ENCODE results near the gene ROMO1.
"Not testable (repeated sequence)": the region's sequence is repeated elsewhere in the genome, so short reads cannot be mapped to it uniquely, and the experiment has no call there.

ROMO1 gene

DNA sequence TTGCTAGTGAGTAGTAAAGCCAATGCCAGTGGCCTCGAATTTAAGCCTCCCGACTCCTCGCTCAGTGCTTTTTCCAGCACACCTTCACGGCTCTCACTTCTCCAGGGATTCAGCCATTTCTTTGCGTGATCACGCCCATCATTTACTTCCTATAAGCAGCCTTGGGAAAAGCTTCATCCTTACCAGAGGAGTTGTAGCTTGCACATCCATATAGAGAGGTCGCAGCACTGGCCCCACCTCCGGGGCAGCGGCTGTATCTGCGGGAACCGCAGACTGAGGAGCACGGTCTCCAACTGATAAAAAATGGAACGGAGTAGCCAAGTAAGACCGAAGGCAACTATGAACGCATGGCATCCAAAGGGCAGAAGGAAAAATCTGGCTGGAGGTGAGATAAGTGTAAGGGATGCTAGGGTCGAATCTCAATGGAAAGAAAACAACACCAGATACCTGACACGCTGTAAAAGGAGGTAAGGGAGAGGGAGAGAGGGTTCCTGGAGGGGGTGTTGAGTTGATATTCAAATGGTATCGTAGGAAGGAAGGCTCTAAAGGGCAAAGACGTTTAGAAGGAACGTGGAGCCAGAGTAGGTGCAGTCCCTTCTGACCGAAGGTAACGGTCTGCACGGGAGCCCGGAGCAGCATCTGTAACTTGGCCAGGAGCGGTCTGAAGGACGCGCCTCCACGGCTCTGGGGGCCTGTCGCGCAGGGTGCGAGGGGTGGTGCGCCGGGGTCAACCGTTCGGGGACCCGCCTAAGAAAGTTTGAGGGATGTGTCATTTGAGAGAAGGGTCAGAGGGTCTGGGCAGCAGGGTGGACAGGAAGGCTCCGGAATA lies 693 bp upstream of the ROMO1 start:
- TF ChIP-seq ZNF274 (IDR thresholded peaks at IDR 0.05; ENCODE audit: low read depth, low read length), result no peak
- peak overlapping the region; percentile 87 for H3K4me3 ChIP-seq (ENCODE audit: low read length)

DNA sequence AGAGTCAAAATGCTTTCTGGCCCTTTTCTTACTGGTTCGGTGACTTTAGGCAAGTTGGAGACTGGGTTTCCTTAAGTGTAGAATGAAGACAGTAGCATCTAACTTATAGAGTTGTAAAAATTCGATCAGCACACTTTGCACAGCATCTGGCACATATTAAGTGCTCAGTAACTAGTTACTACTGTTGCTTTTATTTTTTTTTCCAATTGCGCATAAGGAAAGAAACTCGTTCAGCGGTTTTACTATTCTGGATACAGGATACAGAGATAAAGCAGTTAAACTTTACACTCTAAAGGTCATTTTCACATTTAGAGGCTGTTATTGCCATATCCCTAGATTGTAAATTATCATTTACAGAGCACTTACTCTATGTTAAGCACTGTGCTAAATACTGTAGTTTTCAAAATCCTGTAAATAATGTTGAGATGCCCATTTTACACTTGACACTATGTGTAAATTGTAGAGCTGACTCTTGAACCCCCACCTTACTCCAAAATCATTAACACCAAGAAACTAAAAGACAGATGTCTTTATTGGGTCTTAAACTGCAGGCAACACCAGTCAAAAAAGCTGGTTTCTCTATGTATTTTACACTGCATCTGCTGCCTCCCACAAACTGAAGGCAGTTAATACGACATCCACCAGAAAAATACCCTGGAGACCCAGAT lies 886 bp downstream of the ROMO1 start:
- TF ChIP-seq ZNF274 (IDR thresholded peaks at IDR 0.05; ENCODE audit: low read depth, low read length), result no peak
- peak overlapping the region; percentile 87 for H3K4me3 ChIP-seq (ENCODE audit: low read length)

DNA sequence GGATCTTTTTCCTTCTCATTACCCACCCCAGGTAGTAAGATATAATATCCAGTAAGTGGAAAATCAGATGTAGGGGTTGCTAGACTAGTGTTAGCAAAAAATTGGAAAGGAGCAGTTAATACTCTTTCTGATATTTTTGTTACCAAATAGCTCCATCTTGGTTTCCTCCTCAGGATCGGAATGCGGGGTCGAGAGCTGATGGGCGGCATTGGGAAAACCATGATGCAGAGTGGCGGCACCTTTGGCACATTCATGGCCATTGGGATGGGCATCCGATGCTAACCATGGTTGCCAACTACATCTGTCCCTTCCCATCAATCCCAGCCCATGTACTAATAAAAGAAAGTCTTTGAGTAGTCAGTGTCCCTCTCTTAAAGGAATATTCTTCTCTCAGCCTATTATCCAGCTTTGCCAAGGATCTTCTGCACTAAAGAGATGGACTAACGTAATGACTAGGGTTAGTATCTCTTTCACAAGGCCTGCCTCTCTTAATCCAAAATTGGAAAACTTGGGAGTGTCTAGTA lies 1.5 kb downstream of the ROMO1 start:
- no peak overlapping the region for H3K4me3 ChIP-seq (ENCODE audit: low read length)
- TF ChIP-seq ZNF274 (IDR thresholded peaks at IDR 0.05; ENCODE audit: low read depth, low read length), result no peak

DNA sequence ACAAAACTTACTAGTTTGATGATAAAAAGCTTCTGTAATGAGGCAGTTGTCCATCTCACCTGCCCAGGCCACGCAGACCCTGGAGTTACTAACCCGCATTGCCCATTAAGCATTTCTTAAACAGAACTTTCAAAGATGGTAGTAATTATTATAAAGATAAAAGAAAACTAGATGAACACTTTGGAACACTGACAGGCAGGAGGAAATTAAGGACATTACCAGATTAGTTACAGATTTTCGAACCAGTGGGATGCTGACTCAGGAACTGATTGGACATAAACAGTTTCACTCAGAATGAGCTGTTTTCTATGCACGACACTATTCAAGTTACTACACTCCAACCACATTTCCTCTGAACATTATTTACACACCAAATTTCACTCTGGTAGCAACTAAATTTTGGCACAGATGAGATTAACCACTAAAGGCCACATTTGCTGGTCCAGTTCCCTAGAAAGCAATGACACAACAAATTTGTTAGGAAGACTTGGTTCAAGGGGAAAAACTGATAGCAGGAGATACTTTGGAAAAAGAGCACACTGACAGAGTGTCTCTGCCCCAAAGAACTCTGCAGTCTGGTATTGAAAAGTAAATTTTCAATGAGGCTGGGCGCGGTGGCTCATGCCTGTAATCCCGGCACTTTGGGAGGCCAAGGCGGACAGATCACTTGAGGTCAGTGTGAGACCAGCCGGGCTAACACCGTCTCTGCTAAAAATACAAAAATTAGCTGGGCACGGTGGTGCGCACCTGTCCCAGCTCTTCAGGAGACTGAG lies 3.0 kb downstream of the ROMO1 start:
- no peak for TF ChIP-seq ZNF274 (IDR thresholded peaks at IDR 0.05; ENCODE audit: low read depth, low read length)
- H3K4me3 ChIP-seq (ENCODE audit: low read length), result no peak overlapping the region

DNA sequence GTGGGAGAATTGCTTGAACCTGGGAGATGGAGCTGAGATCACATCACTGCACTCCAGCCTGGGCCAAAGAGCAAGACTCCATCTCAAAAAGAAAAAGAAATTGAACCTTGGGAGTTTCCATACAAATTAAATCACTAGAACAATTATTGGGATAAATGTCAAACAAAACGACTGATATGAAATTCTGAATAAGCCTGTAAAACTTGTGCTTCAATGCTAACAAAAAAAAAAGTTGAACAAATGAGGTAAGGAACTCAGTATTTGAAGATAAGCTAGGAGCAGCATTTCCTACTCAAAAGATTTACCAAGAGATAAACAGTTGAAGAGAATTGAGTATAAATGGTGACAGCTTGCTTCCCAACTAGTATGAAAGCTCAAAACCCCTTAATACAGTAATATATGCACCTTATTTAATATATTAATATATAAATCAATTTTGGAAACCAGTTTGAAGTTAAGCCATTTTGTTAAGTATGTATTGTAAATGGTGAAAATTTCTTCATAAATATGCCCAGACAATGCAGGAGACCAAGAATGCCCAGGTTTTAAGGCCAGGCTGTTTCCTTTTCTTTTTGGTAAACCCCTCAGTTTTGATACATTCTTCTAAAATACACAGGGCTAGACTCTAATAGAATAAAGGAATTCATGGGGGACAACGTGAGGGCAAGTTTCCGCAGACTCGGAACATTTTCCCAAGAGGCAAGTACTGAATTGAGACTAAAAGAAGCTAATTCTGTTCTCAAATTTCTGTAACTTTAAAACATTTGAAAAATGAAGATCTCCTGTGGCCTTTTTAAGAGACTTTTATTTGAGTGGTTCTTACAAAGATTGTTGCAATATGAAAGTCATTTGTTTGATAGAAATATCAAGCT lies 3.9 kb downstream of the ROMO1 start:
- no peak overlapping the region for H3K4me3 ChIP-seq (ENCODE audit: low read length)
- TF ChIP-seq ZNF274 (IDR thresholded peaks at IDR 0.05; ENCODE audit: low read depth, low read length), result no peak

DNA sequence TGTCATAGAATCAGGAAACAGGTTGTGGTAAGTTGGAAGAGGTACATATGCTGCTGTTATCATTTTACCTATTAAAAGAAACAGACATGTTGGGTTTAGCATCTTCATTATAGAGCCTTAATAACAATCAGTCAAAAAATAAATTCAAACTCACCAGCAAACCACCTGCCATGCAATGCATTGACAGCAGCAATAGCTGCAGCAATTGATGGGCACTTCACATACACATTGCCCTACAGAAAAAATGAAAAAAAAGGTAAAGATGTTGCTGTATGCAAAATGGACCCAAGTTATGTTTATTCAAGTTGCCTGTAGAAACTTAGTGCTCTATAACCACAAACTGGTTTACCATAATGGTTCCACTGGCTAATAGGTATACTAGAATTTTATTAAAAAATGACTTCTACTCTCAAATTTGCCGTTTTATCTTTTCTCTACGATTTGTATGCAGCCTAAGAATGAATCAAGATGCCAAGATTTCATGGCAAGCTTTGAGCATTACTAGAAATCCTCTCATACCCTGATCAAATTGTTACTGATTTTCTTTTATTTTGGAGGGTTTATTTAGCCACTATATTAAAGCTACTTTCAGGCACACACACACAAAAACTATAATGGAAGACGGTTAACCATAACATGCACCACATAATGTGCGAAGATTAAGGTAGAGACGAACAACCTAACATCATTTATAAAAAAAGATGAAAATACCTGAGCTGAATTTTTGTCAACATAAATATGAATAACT lies 5.5 kb downstream of the ROMO1 start:
- no peak overlapping the region for H3K4me3 ChIP-seq (ENCODE audit: low read length)
- TF ChIP-seq ZNF274 (IDR thresholded peaks at IDR 0.05; ENCODE audit: low read depth, low read length), result no peak

DNA sequence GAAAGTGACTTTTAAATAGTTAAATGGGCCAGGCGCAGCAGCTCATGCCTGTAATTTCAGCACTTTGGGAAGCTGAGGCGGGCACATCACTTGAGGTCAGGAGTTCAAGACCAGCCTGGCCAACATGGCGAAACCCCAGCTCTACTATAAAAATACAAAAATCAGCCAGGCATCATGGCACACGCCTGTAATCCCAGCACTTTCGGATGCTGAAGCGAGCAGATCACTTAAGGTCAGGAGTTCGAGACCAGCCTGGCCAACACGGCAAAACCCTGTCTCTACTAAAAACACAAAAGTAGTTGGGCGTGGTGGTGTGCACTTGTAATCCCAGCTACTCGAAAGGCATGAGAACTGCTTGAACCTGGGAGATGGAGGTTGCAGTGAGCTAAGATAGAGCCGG lies 6.7 kb downstream of the ROMO1 start:
- not testable (repeated sequence) for H3K4me3 ChIP-seq (ENCODE audit: low read length)

DNA sequence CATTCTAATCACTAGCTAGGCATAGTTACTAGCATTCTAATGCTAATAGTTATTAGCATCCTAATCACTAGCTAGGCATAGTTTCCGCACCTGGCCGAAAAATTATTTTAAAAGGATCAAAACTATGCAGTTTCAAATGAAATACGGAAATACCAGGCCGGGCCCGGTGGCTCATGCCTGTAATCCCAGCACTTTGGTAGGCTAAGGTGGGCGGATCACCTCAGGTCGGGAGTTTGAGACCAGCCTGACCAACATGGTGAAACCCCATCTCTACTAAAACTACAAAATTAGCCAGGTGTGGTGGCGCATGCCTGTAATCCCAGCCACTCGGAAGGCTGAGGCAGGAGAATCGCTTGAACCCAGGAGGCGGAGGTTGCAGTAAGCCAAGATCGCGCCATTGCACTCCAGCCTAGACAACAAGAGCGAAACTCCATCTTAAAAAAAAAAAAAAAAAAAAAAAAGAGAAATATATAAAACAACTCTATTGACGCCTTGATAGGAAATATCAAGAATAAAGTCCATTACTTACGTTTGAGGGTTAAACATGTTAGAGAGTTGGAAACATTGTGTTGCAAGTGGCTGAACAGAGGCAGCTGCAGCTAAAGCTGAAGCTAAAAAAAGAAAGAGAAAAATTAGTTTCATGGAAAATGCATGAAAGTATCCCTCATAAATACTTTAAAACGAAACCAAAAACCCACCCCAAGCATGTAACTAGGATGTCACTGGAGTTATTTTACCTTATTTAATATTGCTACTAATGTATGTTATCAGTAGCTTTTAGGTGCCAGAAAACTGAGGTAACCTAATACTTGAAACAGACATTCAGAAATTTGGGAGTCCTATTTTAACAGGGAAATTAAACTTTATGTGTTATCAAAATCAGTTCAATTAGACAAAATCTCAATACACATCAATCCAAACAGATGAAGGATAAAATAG lies 7.7 kb downstream of the ROMO1 start:
- H3K4me3 ChIP-seq (ENCODE audit: low read length), result not testable (repeated sequence)

DNA sequence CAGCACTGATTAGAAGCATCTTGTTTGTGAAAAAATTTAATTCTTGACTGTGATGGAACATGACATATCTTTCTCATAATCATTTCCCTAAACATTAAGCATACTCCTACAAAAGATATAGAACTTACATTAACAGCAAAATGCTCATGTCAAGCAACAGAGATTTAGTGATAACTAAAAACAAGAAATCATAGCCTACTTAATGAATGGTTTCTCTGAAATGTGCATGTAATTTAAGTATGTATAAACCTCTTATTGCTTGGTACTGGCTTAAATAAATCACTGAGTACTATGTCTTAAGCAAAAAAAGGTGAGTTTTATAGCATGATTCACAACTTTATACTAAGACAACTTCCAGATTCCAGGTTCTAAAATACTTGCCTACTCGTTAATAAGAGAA lies 9.3 kb downstream of the ROMO1 start:
- no peak overlapping the region for H3K4me3 ChIP-seq (ENCODE audit: low read length)
- TF ChIP-seq ZNF274 (IDR thresholded peaks at IDR 0.05; ENCODE audit: low read depth, low read length), result no peak

DNA sequence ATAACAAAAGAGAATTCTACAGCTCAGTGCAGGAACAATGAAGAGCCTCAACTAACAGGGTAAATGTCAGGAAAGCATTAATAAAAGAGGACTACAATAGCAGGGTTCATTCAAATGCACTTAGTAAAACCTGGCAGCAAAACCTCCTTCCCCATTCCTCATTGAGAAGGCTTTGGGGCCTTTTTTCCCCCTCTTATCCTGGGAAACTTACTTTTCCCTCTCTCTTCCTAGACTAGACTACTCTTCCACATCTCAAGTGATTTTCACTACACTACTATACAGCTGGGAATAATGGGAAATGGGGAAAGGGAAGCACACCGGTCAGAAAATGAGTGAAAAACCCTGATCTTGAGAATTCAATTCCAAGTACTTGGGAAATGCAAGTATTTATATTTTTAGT lies 10.1 kb downstream of the ROMO1 start:
- TF ChIP-seq ZNF274 (IDR thresholded peaks at IDR 0.05; ENCODE audit: low read depth, low read length), result no peak
- H3K4me3 ChIP-seq (ENCODE audit: low read length), result no peak overlapping the region

DNA sequence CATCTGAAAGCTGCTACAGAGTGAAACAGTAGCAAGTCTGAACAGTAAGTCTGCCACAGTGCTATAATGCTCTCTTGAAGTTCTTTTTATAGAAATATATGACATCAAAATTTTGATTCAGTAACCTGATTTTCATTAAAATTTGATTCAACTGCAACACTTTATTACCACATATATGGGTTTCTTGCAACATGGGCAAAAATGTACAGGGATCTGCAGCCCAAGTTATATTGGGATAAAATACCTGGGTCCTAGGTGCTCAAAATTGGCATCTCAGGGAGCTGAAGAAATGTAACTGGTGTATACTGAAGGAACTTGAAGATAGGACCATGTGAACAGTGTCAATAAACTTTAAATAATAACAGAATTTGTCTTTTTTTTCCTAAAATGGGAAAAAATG lies 10.8 kb downstream of the ROMO1 start:
- H3K4me3 ChIP-seq (ENCODE audit: low read length), result no peak overlapping the region
- no peak for TF ChIP-seq ZNF274 (IDR thresholded peaks at IDR 0.05; ENCODE audit: low read depth, low read length)

DNA sequence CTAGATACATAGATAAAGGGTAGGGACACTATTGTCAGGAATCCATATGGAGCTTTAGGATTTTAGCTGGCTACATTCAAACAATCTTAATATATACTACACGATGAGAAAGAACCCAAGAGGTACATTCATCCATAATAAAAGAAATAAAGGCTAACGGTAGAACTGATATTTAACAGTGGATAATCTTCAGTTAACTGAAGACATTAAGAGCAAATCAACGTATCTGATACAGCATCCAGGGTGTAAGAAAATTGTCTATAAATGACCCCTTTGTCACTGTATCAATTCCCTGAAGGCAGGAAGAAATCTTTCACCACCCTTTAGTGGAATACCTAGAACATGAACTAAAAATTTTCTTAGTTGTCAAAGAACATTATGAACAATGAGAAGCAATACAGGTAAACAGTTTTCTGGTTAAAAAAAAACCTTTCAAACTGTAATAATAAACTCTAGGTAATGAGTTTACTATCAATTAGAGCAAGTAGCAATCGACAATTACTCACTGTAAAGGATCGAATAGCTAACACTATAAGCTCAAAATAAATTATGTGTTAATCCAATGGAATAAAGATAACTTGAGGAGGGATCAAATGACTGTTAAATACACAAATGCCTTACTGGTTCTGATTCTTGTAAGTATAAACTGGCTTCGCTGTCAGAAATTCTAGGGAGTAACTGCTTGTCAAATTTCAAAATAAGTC lies 11.8 kb downstream of the ROMO1 start:
- no peak for TF ChIP-seq ZNF274 (IDR thresholded peaks at IDR 0.05; ENCODE audit: low read depth, low read length)
- H3K4me3 ChIP-seq (ENCODE audit: low read length), result no peak overlapping the region
